ENCODE measurements around the gene KRTAP20-1.

The KRTAP20-1 gene

GRCh38 chr21:30652891-30653290, 36.7 kb downstream of the KRTAP20-1 start:
- no peak for DNase-seq
